Activated CD4-positive, alpha-beta T cell treated with anti-CD3 and anti-CD28 coated beads for 1 hour (primary cell): ENCODE results near the gene SLC7A1.

Experiments
- DNase-seq: peaks from one replicate; pipeline ENCODE4 v3.0.0-alpha.2; 2020

Gene SLC7A1

GRCh38 chr13:29550430-29550988 is 45.0 kb downstream of the SLC7A1 start:
- DNase-seq, result no peak

GRCh38 chr13:29548722-29549121 is 46.8 kb downstream of the SLC7A1 start:
- no peak for DNase-seq

GRCh38 chr13:29547153-29547552 is 48.3 kb downstream of the SLC7A1 start:
- DNase-seq, result no peak

GRCh38 chr13:29546662-29547061 is 48.8 kb downstream of the SLC7A1 start:
- no peak for DNase-seq

GRCh38 chr13:29545988-29546387 is 49.5 kb downstream of the SLC7A1 start:
- DNase-seq, result no peak

GRCh38 chr13:29543230-29544215 is 52.0 kb downstream of the SLC7A1 start:
- DNase-seq, result no peak

GRCh38 chr13:29542381-29542780 is 53.1 kb downstream of the SLC7A1 start:
- DNase-seq, result no peak

GRCh38 chr13:29541400-29541799 is 54.1 kb downstream of the SLC7A1 start:
- no peak for DNase-seq

- DNase-seq, result no peak
Observed at GRCh38 chr13:29540799-29541198, 54.7 kb downstream of the SLC7A1 start.

GRCh38 chr13:29540334-29540733 is 55.2 kb downstream of the SLC7A1 start:
- DNase-seq, result no peak

GRCh38 chr13:29539856-29540255 is 55.6 kb downstream of the SLC7A1 start:
- DNase-seq, result no peak

GRCh38 chr13:29538652-29539040 is 56.8 kb downstream of the SLC7A1 start:
- no peak for DNase-seq

- DNase-seq, result no peak
Observed at GRCh38 chr13:29537736-29538651, 57.5 kb downstream of the SLC7A1 start.

GRCh38 chr13:29536853-29537252 is 58.6 kb downstream of the SLC7A1 start:
- DNase-seq, result no peak

GRCh38 chr13:29535663-29536655 is 59.5 kb downstream of the SLC7A1 start:
- no peak for DNase-seq

GRCh38 chr13:29534083-29534482 is 61.4 kb downstream of the SLC7A1 start:
- DNase-seq, result no peak

GRCh38 chr13:29532821-29533220 is 62.7 kb downstream of the SLC7A1 start:
- DNase-seq, result no peak

GRCh38 chr13:29532116-29532515 is 63.4 kb downstream of the SLC7A1 start:
- no peak for DNase-seq

GRCh38 chr13:29530901-29531300 is 64.6 kb downstream of the SLC7A1 start:
- no peak for DNase-seq

GRCh38 chr13:29529754-29530153 is 65.7 kb downstream of the SLC7A1 start:
- DNase-seq, result no peak

GRCh38 chr13:29527916-29528315 is 67.6 kb downstream of the SLC7A1 start:
- DNase-seq, result no peak

- no peak for DNase-seq
Observed at GRCh38 chr13:29527511-29527910, 68.0 kb downstream of the SLC7A1 start.
